HG03571 (cell line): ENCODE measurements around the gene IL6R.
"Not testable (repeated sequence)": the region's sequence is repeated elsewhere in the genome, so short reads cannot be mapped to it uniquely, and the experiment has no call there.

ENCODE experiments used
- ATAC-seq: cut with Tn5 transposase; IDR thresholded peaks from one replicate; pipeline ENCODE4 v1.9.1; 2021; ENCODE audit not compliant: unreplicated experiment

IL6R gene

GRCh38 chr1:154478639-154479038, 73.5 kb downstream of the IL6R start:
- no peak for ATAC-seq

GRCh38 chr1:154479764-154480421, 74.8 kb downstream of the IL6R start:
- no peak for ATAC-seq

- no peak for ATAC-seq
These were observed 75.9 kb downstream of the IL6R start for GRCh38 chr1:154481053-154481452.

- no peak for ATAC-seq
These were observed 79.0 kb downstream of the IL6R start for GRCh38 chr1:154483941-154484803.

GRCh38 chr1:154485106-154485505, 80.0 kb downstream of the IL6R start:
- ATAC-seq = no peak

GRCh38 chr1:154485910-154486496, 80.9 kb downstream of the IL6R start:
- ATAC-seq = no peak

GRCh38 chr1:154486756-154487155, 81.6 kb downstream of the IL6R start:
- ATAC-seq = not testable (repeated sequence)

- ATAC-seq = no peak
These were observed 83.8 kb downstream of the IL6R start for GRCh38 chr1:154488922-154489321.

GRCh38 chr1:154489695-154490274, 84.6 kb downstream of the IL6R start:
- no peak for ATAC-seq

- no peak for ATAC-seq
These were observed 85.2 kb downstream of the IL6R start for GRCh38 chr1:154490317-154490716.

- ATAC-seq = no peak
These were observed 87.0 kb downstream of the IL6R start for GRCh38 chr1:154492115-154492514.

- no peak for ATAC-seq
These were observed 88.1 kb downstream of the IL6R start for GRCh38 chr1:154493276-154493675.

- ATAC-seq = no peak
These were observed 90.5 kb downstream of the IL6R start for GRCh38 chr1:154495496-154496273.

- no peak for ATAC-seq
These were observed 91.2 kb downstream of the IL6R start for GRCh38 chr1:154496383-154496782.

- ATAC-seq = no peak
These were observed 92.1 kb downstream of the IL6R start for GRCh38 chr1:154497026-154497806.

- ATAC-seq = no peak
These were observed 94.3 kb downstream of the IL6R start for GRCh38 chr1:154499446-154499845.

GRCh38 chr1:154500533-154500932, 95.4 kb downstream of the IL6R start:
- ATAC-seq = no peak

GRCh38 chr1:154501423-154502065, 96.4 kb downstream of the IL6R start:
- ATAC-seq = no peak

GRCh38 chr1:154502066-154502743, 97.1 kb downstream of the IL6R start, which contains the start of the genes SHE and TDRD10:
Gene SHE (minus strand): TSS chr1:154502412. CDS start chr1:154502026, 386 bp downstream.
Gene TDRD10 (plus strand): TSS chr1:154502219. CDS start chr1:154506904, 4,685 bp downstream.
- no peak for ATAC-seq
